ENCODE measurements around the gene TBC1D30.

The TBC1D30 gene

DNA sequence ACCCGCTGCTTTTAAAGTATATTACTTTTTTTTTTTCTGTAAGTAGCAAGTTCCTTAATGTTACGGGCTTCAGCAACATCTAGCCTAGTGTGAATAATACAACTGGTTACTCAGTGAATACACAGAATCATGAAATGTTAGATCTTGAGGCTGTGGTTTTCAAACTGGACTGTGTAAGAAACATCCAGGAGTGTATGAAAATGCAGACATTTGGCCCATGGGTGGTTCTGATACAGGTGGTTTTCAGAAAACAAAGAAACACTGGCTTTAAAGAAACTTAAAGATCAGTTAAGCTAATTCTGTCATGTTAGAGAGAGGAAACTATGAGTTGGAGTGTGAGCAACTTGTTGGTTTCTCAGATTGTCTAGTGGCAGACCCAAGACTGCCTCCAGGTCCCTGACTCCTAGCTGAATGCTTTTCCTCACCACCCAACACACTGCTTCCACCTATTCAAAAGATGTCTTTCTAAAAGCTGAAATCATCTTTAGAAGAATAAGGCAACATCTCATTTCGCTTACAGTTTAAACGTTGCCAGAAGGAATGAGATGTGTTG is 36.1 kb downstream of the TBC1D30 start:
- DNase-seq: no peak

DNA sequence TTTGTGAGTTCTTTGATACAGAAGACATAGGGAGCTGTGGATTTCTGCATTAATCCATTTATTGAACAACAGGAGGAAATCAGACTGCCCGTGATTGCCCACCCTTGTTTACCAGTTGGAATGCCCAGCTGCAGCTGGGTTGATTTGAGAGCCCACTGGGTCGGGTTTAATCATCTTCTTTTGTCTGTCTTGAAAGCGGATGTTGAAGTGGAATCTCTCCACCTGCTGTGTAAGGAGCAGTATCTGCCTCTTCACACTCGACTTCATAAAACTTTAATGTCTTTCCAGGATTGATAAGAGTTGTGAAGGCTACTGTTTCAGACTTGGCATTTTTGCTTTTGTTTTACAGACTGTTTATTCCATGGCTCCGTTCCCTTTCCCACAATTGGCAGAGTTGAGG is 39.9 kb downstream of the TBC1D30 start:
- no peak for DNase-seq

DNA sequence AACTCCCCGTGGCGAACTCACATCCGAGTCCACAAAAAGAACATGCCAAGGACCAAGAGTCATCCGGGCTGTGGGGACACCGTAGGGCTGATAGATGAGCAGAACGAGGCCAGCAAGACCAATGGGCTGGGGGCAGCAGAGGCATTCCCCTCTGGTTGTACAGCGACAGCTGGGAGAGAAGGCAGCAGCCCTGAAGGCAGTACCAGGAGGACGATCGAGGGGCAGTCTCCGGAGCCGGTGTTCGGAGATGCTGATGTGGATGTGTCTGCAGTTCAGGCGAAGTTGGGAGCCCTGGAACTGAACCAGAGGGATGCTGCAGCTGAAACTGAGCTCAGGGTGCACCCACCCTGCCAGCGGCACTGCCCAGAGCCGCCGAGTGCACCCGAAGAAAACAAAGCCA is 50.7 kb downstream of the TBC1D30 start:
- DNase-seq: no peak

DNA sequence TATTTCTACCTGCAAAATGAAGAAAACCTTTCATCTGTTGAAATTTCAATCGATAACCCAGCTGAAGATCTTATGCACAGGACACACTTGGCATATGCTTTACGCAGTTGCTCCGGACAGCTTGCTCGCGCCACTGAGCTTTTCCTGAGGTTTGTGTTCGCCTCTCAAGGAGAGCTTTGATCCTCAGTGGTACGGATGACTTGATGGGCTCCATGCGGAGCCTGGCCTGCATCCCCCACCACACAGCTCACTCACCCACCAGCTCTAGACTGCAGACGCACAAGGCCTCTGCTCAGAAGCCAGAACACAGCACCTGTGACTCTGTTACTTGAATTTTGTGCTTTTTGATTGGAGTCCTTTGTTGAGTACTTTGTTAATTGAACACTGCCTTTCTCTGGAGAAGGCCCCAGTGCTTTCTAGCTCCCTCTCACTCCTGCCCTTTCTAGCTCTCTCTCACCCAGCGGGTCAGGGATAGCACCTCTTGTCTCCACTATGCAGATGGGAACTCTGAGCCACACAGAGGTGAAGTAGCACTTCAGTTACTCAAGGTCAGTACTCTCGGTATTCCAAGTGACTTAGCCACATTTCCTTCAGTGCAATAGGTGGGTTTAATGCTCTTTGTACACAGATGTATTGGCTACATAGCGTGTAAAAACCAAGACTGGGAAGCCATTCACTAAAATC is 52.1 kb downstream of the TBC1D30 start:
- DNase-seq: no peak

DNA sequence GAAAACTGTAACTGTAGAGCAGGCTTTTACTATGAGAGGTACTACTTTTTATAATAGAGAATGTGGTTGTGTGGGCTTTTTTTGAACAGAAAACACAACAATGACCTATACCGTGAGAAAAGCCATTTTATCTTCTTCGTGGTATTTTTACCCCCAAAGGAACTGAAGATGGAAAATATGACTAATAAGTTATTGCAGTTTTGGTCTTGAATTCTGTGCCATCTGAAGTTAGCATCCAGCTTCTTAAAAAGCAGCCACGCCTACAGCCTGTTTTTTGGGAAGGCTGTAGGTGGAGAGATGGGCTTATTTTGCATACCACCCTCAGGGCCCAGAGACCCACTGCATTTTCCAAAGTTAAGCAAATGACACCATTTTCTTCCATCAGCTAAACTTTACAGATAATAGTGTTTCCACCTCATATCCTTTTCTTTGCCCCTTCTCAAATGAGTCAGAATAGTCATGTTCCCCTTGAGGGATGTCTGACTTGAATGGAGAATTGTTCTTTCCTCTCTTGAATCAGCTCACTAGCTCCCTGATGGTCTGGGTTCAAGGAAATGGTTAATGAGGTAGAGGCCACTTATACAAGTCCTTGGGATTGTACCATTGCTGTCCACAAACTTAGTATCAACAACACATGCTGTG is 53.0 kb downstream of the TBC1D30 start:
- no peak for DNase-seq

DNA sequence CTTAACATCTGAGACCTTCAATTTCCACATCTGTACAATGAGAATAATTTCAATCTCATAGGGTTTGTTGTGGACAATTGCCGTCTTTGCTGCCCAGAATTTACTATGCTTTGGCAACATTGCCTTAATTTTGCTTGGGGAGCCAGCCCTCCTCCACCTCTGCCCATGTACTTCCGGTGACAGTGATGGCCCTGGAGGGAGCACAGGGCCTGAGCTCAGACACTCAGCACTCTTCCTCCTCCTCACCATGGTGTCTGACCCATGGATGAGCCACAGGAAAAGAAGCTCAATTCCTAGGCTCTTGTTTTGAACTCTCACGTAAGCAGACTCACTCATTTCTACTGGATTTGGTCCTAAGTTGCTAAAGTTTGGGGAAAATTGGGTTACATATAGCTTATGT is 58.2 kb downstream of the TBC1D30 start:
- no peak for DNase-seq

DNA sequence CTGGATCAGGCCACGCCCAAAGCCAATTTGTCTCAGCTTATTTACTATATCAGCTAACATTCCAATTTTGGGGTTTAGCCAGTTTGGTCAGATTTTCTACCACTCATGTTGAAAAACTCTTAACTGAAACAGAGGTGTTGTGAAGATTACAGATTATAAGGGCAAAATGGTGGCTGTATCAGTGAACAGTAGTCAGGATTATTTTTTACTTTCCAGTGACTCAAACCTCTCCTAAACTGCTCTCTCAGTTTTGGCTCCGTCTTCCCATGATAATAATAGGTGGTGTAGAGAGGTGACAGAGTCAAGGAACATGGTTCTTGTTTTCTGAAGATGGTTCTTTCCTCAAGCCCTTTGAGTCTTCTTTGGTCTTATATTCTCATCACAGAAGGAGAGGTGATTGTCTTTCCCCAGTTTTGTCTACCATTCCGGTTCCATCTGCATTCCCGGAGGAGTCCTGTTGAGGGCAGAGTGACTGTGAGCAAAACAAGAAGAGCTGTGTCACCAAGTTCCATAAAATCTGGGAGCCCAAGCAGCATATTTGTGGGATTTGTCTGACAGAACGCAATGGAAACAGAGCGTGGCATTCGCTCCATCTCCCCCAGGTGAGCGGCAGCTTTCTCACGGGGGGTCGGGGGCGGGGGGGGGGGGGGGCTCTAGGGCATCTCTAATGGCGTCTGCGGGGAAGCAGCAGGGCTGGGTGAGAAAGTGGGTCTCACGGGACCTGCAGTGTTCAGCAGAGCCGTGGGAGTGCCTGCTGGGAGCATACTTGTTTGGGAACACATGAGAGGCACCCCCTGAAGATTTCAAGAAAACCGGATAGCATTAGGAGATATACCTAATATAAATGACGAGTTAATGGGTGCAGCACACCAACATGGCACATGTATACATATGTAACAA is 59.1 kb downstream of the TBC1D30 start:
- DNase-seq: no peak

DNA sequence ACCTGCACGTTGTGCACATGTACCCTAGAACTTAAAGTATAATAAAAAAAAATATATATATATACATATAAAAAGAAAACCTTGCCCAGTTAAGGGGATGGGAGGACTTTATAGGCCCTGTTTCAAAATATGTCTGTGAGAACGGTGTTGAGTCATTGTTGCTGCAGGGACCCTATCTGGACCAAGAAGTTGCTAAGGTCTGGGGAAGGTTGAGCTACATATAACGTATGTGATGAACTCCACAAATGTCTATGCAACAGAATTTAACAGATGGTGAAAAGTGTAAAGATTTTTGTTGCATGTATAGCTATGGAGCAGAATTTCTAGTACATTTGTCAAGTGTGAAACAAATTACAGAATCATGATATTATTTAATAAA is 59.7 kb downstream of the TBC1D30 start:
- DNase-seq: no peak

DNA sequence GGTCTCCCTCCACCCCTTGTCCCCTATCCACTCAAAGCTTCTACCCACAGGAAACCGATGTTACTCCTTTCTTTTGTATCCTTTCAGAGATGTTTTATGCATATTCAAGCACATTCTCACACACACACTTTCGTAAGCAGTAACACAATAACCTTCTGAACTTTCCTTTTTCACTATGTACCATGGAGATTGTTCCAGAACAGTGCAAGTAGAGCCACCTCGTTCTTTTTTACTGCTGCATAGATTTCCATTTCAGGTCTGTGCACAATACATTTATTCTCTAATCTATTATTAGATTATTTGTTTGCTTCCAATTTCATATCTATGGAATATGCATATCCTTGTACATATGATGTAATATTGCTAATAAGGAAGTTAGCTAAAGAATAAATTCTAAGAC is 60.3 kb downstream of the TBC1D30 start:
- no peak for DNase-seq

DNA sequence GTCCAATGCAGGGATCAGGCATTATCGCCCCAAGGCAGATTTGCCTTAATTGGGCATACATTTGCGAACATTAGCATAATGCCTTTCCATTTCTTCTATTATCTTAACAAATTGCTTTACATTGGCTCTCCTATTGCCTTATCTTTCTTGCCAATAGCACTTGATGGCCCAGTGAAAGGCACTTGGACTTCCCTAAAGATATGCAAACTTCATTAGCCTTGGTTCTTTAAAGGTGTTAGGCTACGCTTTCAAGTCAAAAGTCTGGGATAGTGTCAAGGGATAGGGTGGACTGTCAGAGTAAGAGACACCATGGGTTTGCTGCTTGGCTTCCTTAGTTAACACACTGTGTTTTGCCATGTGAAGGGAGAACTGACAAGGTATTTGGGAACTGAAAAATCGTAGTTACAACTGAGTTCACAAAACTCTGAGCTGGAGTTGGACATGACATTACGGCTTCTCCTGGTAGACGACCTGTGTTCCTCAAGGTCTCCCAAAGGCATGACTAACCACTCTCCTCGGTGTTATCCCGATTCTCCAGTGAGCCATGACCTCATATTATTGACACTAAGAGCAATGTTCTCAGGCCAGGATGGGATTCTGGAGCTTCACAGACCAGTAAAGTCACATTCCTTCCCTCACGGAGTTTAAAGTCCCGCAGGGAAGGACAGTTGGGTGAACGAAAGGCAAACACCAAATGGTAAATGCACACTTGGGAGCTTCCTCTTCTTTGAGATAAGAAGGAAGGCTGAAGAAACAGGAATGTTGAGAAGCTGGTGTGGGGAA is 65.2 kb downstream of the TBC1D30 start:
- no peak for DNase-seq

DNA sequence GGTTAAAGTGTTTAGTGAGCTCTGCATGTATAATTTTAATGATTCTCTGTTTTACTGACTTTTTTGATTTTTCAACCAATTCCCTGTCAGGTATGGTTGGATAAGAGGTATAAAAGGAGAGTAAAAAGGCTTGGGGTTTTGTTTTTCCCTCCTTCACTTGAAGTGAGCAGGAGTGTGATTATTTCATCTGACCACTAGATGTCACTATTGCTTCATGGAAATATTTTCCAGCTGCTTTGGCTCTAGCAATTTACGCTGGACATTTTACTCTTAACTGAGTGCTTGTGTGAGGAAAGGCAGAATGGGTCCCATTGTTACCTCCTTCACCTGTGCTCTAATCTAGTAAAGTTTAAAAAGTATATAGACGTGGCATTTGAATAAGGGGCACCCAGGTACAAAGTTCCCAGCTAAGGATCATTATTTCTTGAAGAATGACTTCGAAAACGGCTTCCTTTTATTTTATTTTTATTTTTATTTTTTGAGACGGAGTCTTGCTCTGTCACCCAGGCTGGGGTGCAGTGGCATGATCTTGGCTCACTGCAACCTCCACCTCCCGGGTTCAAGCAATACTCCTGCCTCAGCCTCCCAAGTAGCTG is 66.5 kb downstream of the TBC1D30 start:
- peak; percentile 48 to 87 for DNase-seq

DNA sequence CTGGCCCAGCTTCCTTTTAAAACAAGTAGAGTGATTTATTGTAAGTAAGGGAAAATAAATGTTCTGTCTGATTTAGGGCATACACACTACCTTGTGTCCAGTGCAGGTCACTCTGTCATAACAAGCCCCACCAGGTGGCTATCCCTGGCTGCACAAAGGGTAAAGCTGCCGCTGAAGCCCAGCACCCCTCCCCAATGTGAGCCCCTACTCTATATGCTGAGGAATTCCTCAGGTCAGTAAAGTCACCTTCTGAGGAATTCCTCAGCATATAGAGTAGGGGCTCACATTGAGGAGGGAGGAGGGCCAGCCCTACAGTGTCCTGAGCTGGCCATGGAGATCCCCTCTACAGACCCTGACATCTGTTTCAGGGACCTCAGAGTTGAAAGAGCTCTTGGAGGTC is 67.2 kb downstream of the TBC1D30 start:
- DNase-seq: no peak

DNA sequence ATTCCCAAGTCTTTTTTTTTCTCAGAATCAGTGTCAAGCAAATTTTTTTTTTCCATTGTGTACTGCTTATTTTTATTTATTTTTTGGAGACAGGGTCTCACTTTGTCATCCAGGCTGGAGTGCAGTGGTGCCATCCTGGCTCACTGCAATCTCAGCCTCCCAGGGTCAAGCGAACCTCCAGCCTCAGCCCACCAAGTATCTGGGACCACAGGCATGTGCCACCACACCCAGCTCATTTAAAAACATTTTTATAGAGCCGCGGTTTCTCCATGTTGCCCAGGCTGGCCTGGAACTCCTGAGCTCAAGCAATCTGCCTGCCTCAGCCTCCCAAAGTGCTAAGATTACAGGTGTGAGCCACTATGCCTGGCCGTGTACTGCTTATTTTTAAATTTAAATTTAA is 68.1 kb downstream of the TBC1D30 start:
- no peak for DNase-seq

DNA sequence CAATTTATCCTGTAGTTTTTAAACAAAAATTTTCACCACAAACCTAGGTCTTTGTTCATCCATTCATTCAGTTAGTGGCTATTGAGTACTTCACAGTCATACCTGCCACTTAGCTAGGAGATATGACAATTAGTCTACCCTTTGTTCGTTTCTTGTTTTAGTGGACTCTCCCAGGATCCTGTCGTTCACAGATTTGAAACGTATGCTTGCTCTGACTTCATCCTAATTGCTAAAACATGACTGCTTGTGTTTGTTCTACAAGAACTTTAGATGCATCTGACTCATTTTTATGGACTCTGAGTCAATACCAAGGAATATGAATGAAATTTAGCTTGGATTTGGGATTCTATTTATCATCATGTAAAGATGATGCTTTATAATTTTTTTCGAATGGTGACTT is 69.5 kb downstream of the TBC1D30 start:
- DNase-seq: no peak

DNA sequence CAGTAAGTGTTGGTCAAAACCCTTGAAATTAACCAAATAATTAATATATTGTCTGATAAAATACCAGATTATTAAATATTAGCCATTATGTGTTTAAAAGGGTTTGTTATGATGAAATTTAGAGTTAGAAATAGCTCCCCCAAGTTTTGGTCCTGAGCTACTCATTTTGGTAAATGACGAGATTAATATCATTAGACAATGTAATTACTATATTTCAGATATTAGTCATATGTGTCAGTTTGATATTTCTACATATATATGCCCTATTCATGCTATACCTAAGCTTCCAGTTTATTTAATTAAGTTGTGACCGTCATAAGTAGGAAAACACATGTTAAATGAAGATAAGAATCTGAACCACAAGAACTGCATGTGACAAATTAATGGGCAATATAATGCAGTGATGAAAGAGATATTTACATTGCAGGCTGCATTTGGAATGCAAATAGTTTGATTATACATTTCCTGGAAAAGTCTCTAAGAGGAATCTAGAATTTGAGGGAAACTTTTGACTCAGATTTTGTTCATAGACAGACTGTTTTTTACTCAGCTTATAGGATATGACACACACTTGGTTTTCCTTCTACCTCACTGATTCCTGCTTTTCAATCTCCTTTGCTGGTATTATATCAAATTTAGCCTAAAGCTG is 70.5 kb downstream of the TBC1D30 start:
- DNase-seq: no peak

DNA sequence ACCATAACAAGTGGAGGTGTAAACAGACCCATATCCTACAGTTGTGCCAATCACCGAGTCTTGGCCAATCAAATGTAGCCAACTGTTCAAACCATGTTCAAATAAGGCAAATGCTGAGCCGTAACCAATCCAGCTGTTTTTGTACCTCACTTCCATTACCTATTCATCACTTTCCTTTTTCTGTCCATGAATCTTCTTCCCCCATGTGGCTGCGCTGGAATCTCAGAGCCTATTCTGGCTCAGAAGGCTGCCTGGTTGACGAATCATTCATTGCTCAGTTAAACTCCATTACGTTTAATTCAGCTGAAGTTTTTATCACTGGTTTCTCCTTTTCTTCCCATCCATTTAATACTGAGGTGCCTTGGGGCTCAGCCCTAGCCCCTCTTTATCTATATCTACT is 71.1 kb downstream of the TBC1D30 start:
- no peak for DNase-seq

DNA sequence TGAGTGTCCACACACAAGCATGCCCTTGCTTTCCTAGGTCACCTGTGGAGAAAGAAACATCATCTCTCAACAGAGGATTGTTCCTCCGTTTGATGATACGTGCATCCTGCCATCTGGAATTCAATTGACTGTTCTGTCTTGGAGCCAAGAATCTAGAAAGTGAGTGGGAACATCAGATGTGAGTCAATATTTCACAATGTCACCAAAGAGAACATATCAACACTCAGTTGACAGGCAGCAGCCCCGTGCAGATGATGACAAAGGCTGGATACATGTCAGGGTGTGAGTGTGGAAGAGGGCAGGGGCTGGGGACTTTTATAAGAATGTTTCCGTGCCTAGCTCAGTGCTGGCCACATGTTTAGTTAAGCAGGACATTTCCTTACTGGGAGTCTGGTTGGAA is 76.1 kb downstream of the TBC1D30 start:
- DNase-seq: no peak

DNA sequence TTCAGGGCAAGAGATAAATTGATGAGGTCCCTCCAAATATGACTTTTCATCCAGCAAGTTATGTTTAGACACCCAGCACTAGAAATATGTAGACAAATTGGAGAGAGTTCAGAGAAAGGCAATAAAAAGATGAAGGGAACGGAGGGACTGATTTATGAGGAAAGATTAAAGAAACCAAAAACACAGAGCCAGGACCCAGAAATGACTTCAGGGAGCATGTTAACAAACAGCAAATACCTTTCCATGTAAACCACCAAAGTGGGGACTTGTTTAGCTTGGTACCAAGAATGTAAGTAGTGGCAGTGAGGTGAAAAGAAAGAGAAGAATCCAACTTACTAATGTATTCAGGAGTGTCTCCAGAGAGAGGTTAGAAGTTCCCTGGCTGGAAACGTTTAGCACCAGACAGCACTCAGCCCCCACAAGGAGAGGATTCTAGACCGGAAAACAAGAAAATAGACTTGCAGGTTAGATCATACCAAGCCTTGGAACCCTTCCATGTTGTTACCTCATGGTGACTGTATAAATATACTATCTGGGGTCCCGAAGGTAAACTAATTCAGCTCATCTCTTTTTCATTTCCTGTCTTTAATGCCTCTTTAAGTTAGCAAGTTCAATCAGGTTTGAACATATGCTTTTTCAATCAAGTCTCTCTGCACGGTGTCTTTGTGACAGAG is 79.2 kb downstream of the TBC1D30 start:
- DNase-seq: no peak

DNA sequence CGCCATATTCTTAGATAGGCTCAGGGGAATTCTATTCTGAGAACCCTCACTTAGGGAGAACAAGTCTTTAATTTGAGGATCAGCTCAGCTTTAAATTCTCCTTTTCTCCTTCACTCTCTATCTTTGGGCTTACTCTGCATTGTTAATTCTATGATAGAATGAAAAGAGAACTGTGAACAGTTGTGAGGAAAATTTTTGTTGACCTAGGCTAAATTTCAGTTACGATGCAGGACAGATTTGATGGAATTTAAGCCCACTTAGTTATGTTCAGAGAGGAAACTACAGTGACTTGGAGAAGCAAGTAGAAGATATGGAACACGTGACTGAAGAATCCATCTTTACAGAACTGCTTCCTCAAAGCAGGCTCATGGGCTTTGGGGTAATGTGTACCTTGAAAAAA is 82.7 kb downstream of the TBC1D30 start:
- no peak for DNase-seq

DNA sequence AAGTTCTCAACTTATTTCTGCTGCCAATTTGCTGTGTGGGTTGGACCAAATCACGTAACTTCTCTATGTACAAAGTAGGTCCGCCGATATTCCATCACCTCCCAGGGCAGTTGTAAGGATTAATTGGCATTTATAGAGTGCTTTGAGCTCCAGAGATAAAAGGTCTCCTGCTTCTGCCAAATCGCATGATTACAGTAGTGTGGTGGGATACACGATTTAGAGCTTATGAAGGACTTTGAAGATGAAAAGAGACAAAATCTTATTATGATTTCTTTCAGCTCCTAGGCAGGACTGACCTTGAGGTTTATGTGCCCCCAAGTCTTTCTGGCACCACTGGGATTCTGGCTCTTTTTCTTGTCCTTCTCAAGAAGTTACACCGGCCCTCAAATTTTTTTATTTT is 84.7 kb downstream of the TBC1D30 start:
- DNase-seq: no peak

DNA sequence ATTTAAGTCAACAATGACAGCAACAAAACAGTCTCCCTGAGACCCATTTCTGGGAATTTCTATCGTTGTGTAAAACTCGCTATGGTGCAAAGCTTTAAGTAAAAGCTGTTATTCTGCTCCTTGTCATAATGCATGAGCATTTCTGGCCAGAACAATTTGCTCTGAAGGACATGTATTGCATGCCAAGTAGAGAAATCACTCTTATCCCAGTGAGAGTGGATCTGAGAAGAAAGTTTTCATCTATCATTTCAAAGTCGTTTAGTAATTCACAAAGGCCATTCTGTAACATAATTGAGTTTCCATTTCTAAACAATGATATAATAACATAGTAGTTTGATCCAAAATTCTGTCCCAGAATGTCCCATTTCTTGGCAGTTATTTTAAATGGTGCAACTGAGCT is 86.6 kb downstream of the TBC1D30 start:
- DNase-seq: no peak
